Peyer's patch (tissue), 4 donors: ENCODE measurements around the gene CST1. TPM values are rescaled to one million over a fixed set of nuclear protein-coding genes. Genes with fewer than 3 reads are reported as not detected.
"Not testable (repeated sequence)": the region's sequence is repeated elsewhere in the genome, so short reads cannot be mapped to it uniquely, and the experiment has no call there.

Source experiments
- DNase-seq, 3 donors: peaks; one replicate each; pipeline ENCODE4 v3.0.0-alpha.2; 2017 to 2019
- H3K27ac ChIP-seq, 4 donors: fragments of 200-600 bp; sonication (generic); one replicate each; pipeline ENCODE4 v1.5.1; 2016 to 2019
- H3K27me3 ChIP-seq, 2 donors: fragments of 200-600 bp; sonication (generic); one replicate each; pipeline ENCODE4 v1.5.1; 2019
- H3K36me3 ChIP-seq, 3 donors: fragments of 200-600 bp; sonication (generic); one replicate each; pipeline ENCODE4 v1.5.1; 2016 to 2019
- H3K4me1 ChIP-seq, 4 donors: fragments of 200-600 bp; sonication (generic); one replicate each; pipeline ENCODE4 v1.5.1; 2016 to 2019
- H3K4me3 ChIP-seq, 4 donors: fragments of 200-600 bp; sonication (generic); 1 replicate in 3 of 4; 2 replicates in 1 of 4; pipeline ENCODE4 v1.5.1; 2016 to 2019; ENCODE audit warnings: mild to moderate bottlenecking in 1 of 4
- H3K9me3 ChIP-seq, 4 donors: fragments of 200-600 bp; sonication (generic); one replicate each; pipeline ENCODE4 v1.5.1; 2016 to 2019; ENCODE audit warnings: mild to moderate bottlenecking in 1 of 4
- POLR2A ChIP-seq, 2 donors: fragments of 450-650 bp; IDR thresholded peaks; one replicate each; pipeline ENCODE4 v1.5.1; 2017; ENCODE audit warnings: antibody characterized with exemption in 2 of 2, mild to moderate bottlenecking in 2 of 2, moderate library complexity in 2 of 2
- total RNA-seq, 4 donors: library from RNA; depleted of rRNA; stranded (reverse); fragments of >200 nt; gene quantifications; one replicate each; pipeline ENCODE4 v1.1.0, GENCODE V29; 2016
- TF ChIP-seq, protein P1 (sequence below), 6 experiments: fragments of 450-650 bp in 4 of 6; fragments of 200-600 bp in 2 of 6; sonication (generic) in 1 of 6; IDR thresholded peaks; one replicate each; pipeline ENCODE4 v1.5.1; 2017 to 2019; ENCODE audit warnings: antibody characterized with exemption in 6 of 6, mild to moderate bottlenecking in 3 of 6, moderate library complexity in 1 of 6

CST1 gene
- total RNA-seq, 4 donors from 2014 or later: not detected

DNA sequence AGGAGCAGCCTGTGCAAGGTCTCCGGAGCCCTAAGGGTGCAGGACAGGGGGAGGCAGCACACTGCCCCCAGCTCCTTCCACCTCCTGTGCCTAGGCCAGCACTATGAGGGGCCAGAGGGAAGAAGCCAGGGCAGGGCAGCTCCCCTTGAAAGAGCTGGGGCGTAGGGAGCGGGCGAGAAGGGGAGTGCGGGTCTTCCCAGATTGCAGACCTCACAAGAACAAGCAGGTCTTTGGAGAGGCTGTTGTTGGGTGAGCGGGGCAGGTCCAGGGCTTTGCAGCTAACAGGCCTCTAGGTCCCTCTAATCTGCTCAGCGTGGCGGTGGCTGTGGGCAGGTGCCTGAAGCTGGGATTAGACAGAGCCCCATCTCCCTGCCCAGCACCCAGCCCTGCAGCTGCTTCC is 22.4 kb upstream of the CST1 start:
- no peak for TF ChIP-seq POLR2A (IDR thresholded peaks at IDR 0.05)
- TF ChIP-seq, protein P1, sequence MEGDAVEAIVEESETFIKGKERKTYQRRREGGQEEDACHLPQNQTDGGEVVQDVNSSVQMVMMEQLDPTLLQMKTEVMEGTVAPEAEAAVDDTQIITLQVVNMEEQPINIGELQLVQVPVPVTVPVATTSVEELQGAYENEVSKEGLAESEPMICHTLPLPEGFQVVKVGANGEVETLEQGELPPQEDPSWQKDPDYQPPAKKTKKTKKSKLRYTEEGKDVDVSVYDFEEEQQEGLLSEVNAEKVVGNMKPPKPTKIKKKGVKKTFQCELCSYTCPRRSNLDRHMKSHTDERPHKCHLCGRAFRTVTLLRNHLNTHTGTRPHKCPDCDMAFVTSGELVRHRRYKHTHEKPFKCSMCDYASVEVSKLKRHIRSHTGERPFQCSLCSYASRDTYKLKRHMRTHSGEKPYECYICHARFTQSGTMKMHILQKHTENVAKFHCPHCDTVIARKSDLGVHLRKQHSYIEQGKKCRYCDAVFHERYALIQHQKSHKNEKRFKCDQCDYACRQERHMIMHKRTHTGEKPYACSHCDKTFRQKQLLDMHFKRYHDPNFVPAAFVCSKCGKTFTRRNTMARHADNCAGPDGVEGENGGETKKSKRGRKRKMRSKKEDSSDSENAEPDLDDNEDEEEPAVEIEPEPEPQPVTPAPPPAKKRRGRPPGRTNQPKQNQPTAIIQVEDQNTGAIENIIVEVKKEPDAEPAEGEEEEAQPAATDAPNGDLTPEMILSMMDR (IDR thresholded peaks at IDR 0.05): no peak
- Histone ChIP-seq H3K36me3 (no peaks in the 10 kb centered on the region), H3K4me3 (no peak overlapping the region), H3K27ac (no peak overlapping the region), H3K9me3 (no peaks in the 10 kb centered on the region), H3K27me3 (no peaks in the 10 kb centered on the region), H3K4me1 (no peaks in the 10 kb centered on the region)
- no peak for DNase-seq

DNA sequence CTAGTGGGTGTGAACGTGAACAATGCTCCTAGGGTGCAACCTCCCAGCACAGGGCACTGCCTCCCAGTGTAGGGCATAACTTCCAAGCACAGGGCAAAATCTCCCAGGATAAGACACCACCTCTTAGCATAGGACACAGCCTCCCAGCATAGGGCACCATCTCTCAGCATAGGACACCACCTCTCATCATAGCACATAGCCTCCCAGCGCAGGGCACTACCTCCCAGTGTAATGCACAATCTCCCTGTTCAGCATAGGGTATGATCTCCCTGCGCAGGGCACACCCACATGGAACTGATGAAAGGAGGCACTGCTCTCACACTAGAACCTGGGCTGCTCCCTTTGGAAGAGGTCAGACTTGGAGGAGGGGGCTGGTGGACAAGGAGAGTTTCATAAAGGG is 21.3 kb upstream of the CST1 start:
- H3K4me1 ChIP-seq: no peaks in the 10 kb centered on the region
- no peak for DNase-seq
- H3K4me3 ChIP-seq: no peak overlapping the region
- H3K9me3 ChIP-seq: no peaks in the 10 kb centered on the region
- no peaks in the 10 kb centered on the region for H3K36me3 ChIP-seq
- TF ChIP-seq, protein P1 (IDR thresholded peaks at IDR 0.05): no peak
- TF ChIP-seq POLR2A (IDR thresholded peaks at IDR 0.05): no peak
- no peaks in the 10 kb centered on the region for H3K27me3 ChIP-seq
- H3K27ac ChIP-seq: no peak overlapping the region

DNA sequence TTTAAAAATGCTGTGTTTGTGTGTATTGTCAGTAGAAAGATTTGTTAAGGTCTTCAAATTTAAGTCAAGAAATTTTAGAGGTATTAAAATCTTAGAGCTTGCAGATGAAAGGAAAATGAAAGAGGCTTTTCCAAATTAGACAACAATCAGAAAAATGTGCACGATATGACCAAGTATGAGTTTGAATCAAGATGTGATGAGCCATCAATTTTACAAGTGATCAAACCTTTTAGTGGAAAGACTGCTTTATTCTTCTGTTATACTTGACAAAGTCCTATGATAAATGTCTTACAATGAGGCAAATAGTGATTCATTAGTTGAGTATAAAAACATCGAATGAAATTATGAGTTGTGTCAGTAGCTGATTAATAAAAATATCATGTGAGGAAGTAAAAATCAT is 19.6 kb upstream of the CST1 start:
- no peak for DNase-seq
- no peaks in the 10 kb centered on the region for H3K4me1 ChIP-seq
- no peaks in the 10 kb centered on the region for H3K9me3 ChIP-seq
- TF ChIP-seq POLR2A (IDR thresholded peaks at IDR 0.05): no peak
- TF ChIP-seq, protein P1 (IDR thresholded peaks at IDR 0.05): no peak
- no peaks in the 10 kb centered on the region for H3K36me3 ChIP-seq
- H3K27ac ChIP-seq: no peak overlapping the region
- H3K27me3 ChIP-seq: no peaks in the 10 kb centered on the region
- H3K4me3 ChIP-seq: no peak overlapping the region

DNA sequence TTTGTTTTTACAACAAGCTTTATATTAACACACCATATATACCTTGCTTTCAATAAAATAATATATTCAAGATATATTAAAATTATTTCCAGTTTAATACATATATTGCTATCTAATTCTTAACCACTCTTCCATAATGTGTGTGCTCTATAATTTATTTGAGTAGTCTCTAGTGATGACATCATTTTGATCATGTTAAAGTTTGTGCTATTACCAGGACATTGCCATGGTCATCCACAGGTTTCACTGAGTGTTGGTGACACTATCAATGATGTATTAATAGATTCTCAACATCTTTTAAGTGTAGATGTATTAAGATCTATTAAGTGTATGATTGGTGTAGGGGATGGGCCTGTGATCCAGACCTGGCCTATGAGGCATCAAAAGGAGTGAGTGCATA is 17.8 kb upstream of the CST1 start:
- H3K4me3 ChIP-seq, H3K4me1 ChIP-seq, H3K27me3 ChIP-seq, H3K9me3 ChIP-seq, H3K27ac ChIP-seq, DNase-seq, H3K36me3 ChIP-seq: not testable (repeated sequence)

DNA sequence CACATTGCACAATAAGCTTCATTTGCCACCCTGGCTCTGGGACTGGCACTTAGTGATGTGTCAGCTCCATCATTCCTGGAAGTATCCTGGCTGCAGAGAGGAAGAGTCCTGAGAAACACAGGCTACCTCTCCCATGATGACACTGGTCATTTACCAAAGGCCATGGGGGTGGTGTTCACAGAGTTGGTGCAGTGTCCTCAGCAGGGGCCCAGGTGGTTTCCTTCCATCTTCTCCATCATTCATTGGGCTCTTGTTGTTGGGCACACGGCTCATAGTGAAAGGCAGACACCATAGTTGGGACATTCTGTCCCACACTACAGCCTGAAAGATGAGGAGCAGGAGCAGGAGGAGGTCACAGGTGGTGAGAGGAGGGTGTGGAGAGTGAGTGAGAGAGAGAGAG is 15.8 kb upstream of the CST1 start:
- Histone ChIP-seq H3K9me3 (no peaks in the 10 kb centered on the region), H3K4me3 (no peak overlapping the region), H3K36me3 (no peaks in the 10 kb centered on the region), H3K4me1 (no peaks in the 10 kb centered on the region), H3K27ac (no peak overlapping the region), H3K27me3 (no peaks in the 10 kb centered on the region)
- TF ChIP-seq POLR2A (IDR thresholded peaks at IDR 0.05): no peak
- TF ChIP-seq, protein P1 (IDR thresholded peaks at IDR 0.05): no peak
- DNase-seq: no peak

DNA sequence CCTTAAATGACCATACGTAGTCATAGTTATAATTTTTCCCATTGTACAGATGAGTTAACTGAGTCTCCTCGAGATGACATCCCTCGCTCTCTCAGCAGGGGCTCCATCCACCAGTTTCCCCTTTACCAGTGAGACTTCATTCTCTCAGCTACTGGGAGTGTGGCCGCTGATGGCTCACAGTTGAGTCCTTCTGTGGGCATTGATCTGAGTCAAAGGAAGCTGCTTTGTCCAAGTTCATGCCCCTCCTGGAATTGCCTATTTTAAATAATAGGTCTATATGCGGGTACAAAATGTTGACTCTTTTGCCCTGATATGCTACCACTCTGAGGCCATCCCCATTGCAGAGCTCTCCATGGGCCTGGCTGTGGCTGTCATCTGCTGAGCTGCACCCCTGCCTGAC is 14.8 kb upstream of the CST1 start:
- Histone ChIP-seq H3K36me3 (no peaks in the 10 kb centered on the region), H3K27me3 (no peaks in the 10 kb centered on the region), H3K4me3 (no peak overlapping the region), H3K27ac (no peak overlapping the region), H3K4me1 (no peaks in the 10 kb centered on the region), H3K9me3 (no peaks in the 10 kb centered on the region)
- TF ChIP-seq POLR2A (IDR thresholded peaks at IDR 0.05): no peak
- TF ChIP-seq, protein P1 (IDR thresholded peaks at IDR 0.05): no peak
- no peak for DNase-seq

DNA sequence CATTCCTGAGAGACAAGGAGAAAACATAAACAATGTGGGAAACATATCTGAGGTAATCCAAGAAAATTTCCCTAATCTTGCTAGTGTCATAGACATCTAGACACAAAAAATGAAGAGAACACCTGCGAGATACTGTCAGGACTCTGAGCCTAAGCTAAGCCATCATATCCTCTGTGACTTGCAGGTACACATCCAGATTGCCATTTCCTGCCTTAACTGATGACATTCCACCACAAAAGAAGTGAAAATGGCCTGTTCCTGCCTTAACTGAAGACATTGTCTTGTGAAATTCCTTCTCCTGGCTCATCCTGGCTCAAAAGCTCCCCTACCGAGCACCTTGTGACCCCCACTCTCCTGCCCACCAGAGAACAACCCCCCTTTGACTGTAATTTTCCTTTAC is 13.9 kb upstream of the CST1 start:
- not testable (repeated sequence) for H3K9me3 ChIP-seq, H3K27ac ChIP-seq, H3K4me3 ChIP-seq, DNase-seq, H3K36me3 ChIP-seq, H3K27me3 ChIP-seq, H3K4me1 ChIP-seq
